Measurements from ENCODE around the gene DPEP3.
"Not testable (repeated sequence)": the region's sequence is repeated elsewhere in the genome, so short reads cannot be mapped to it uniquely, and the experiment has no call there.

The DPEP3 gene

GRCh38 chr16:67943619-67944504, 36.4 kb downstream of the DPEP3 start, which contains the start of gene LCAT:
TSS of gene LCAT (minus strand) at chr16:67944120. CDS start at chr16:67944101, 19 bp downstream.
- DNase-seq, result peak; percentile 92

GRCh38 chr16:67943256-67943618, 37.1 kb downstream of the DPEP3 start:
- no peak for DNase-seq

- DNase-seq, result no peak
Observed at GRCh38 chr16:67942510-67943255, 37.6 kb downstream of the DPEP3 start.

- DNase-seq, result peak; percentile 66
Observed at GRCh38 chr16:67942200-67942509, 38.1 kb downstream of the DPEP3 start.

GRCh38 chr16:67941469-67942199, 38.7 kb downstream of the DPEP3 start:
- no peak for DNase-seq

- peak; percentile 12 for DNase-seq
Observed at GRCh38 chr16:67940446-67941089, 39.7 kb downstream of the DPEP3 start.

- no peak for DNase-seq
Observed at GRCh38 chr16:67939507-67940445, 40.5 kb downstream of the DPEP3 start.

GRCh38 chr16:67937713-67938112, 42.6 kb downstream of the DPEP3 start:
- not testable (repeated sequence) for DNase-seq

GRCh38 chr16:67936880-67937605, 43.3 kb downstream of the DPEP3 start:
- peak; percentile 95 for DNase-seq

GRCh38 chr16:67936124-67936879, 44.0 kb downstream of the DPEP3 start, which contains the start of gene PSMB10:
TSS of gene PSMB10 (minus strand) at chr16:67936850. CDS start at chr16:67936749, 101 bp downstream.
- DNase-seq, result peak; percentile 89

- DNase-seq, result peak; percentile 98
Observed at GRCh38 chr16:67935402-67936123, 44.7 kb downstream of the DPEP3 start.

GRCh38 chr16:67935101-67935401, 45.2 kb downstream of the DPEP3 start:
- no peak for DNase-seq

- DNase-seq, result no peak
Observed at GRCh38 chr16:67934306-67935100, 45.8 kb downstream of the DPEP3 start.

GRCh38 chr16:67933805-67934204, 46.5 kb downstream of the DPEP3 start:
- no peak for DNase-seq

- no peak for DNase-seq
Observed at GRCh38 chr16:67932462-67932840, 47.8 kb downstream of the DPEP3 start.

- no peak for DNase-seq
Observed at GRCh38 chr16:67931712-67932461, 48.4 kb downstream of the DPEP3 start, which contains the start of gene CTRL. TSS of gene CTRL (minus strand) at chr16:67931862. CDS start at chr16:67931852, 10 bp downstream.

GRCh38 chr16:67930678-67931211, 49.6 kb downstream of the DPEP3 start:
- no peak for DNase-seq

- DNase-seq, result no peak
Observed at GRCh38 chr16:67930191-67930590, 50.1 kb downstream of the DPEP3 start.

Data from OCI-M1 (cell line).